SH-SY5Y (cell line): Measurements from ENCODE around the gene NOL4.

Experiments
- GATA2 ChIP-seq: IDR thresholded peaks from 2 replicates; pipeline ENCODE4 v1.6.1; 2011; ENCODE audit warnings: mild to moderate bottlenecking, low read depth, low read length
- GATA3 ChIP-seq: IDR thresholded peaks from 2 replicates; pipeline ENCODE4 v1.6.1; 2011; ENCODE audit warnings: low read depth, mild to moderate bottlenecking, low read length, moderate library complexity

- TF ChIP-seq GATA2 (no peak), GATA3 (no peak)
Measured at GRCh38 chr18:34248727-34249126, 24.0 kb upstream of the NOL4 start.
